ENCODE data around the gene C11orf86.
"Not testable (repeated sequence)": the region's sequence is repeated elsewhere in the genome, so short reads cannot be mapped to it uniquely, and the experiment has no call there.

C11orf86 gene

GRCh38 chr11:66967670-66968425 is 7.3 kb upstream of the C11orf86 start:
- DNase-seq: no peak

GRCh38 chr11:66969584-66970225 is 5.4 kb upstream of the C11orf86 start:
- no peak for DNase-seq

- no peak for DNase-seq
Measured at GRCh38 chr11:66970371-66970806, 4.7 kb upstream of the C11orf86 start.

- peak; percentile 12 to 19 for DNase-seq
Measured at GRCh38 chr11:66970807-66971442, 4.2 kb upstream of the C11orf86 start.

GRCh38 chr11:66971488-66971887 is 3.6 kb upstream of the C11orf86 start:
- DNase-seq: no peak

GRCh38 chr11:66973956-66974580 is 1.0 kb upstream of the C11orf86 start:
- DNase-seq: no peak

- DNase-seq: no peak
Measured at GRCh38 chr11:66975405-66976027, 412 bp downstream of the C11orf86 start.

GRCh38 chr11:66976028-66976467 is 944 bp downstream of the C11orf86 start:
- DNase-seq: no peak

- no peak for DNase-seq
Measured at GRCh38 chr11:66976925-66977324, 1.8 kb downstream of the C11orf86 start.

- DNase-seq: no peak
Measured at GRCh38 chr11:66978229-66978628, 3.1 kb downstream of the C11orf86 start.

GRCh38 chr11:66978717-66979116 is 3.6 kb downstream of the C11orf86 start:
- no peak for DNase-seq

- DNase-seq: no peak
Measured at GRCh38 chr11:66979336-66979980, 4.4 kb downstream of the C11orf86 start.

GRCh38 chr11:66981976-66982578 is 7.0 kb downstream of the C11orf86 start:
- DNase-seq: peak; percentile 53 to 81

GRCh38 chr11:66983275-66983924 is 8.3 kb downstream of the C11orf86 start:
- DNase-seq: no peak

- DNase-seq: no peak
Measured at GRCh38 chr11:66985508-66986177, 10.5 kb downstream of the C11orf86 start.

GRCh38 chr11:66986178-66986545 is 11.1 kb downstream of the C11orf86 start:
- no peak for DNase-seq

GRCh38 chr11:66987158-66987620 is 12.1 kb downstream of the C11orf86 start:
- DNase-seq: no peak

GRCh38 chr11:66987924-66988637 is 13.0 kb downstream of the C11orf86 start:
- no peak for DNase-seq

GRCh38 chr11:66988741-66989140 is 13.6 kb downstream of the C11orf86 start:
- not testable (repeated sequence) for DNase-seq

GRCh38 chr11:66989360-66989759 is 14.3 kb downstream of the C11orf86 start:
- DNase-seq: not testable (repeated sequence)
